ENCODE results near the gene ATP6V1B1. TPM values are rescaled to one million over a fixed set of nuclear protein-coding genes. Genes with fewer than 3 reads are reported as not detected.

Gene ATP6V1B1
- total RNA-seq, 1 donor from 2014 or later: 0.43 TPM

- intact Hi-C loops (cut with DNase I): no loop called here
- DNase-seq (no peak), ATAC-seq (ENCODE audit: poor library complexity) (no peak)
Observed at GRCh38 chr2:70959851-70960832, 24.4 kb downstream of the ATP6V1B1 start.

DNA sequence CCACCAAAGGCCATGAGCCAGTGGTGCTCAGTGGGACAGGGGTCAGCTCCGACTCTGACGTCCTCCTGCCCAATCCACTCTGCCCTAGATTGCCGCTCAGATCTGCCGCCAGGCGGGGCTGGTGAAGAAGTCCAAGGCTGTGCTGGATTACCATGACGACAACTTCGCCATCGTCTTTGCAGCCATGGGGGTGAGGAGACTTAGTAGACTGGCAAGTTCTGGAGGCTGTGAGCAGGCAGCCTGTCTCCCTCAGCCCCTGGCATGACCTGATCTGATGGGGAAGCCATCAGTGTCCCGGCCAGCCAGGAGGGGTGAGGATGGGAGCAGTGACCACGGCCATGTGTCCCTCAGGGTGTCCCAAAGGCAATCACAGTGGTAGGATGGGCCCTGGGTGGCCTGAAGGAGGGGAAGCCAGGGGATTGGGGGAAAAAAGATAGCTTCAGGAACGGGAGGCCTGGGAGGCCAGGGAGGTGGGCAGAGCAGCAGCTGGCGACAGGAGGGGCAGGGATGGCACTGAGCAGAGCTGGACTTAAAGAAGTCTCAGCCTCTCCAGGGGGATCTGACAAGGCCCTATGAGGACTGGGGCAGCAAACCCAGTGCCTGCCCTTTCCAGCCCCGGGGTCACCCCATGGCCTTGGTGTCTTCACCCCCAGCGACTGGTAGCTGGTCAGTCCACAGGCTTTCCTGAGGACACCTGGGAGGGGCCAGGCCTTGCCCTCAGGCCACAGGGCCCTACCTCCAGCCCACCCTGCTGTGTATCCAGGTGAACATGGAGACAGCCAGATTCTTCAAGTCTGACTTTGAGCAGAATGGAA, 25.3 kb downstream of the ATP6V1B1 start:
- DNase-seq (no peak), ATAC-seq (ENCODE audit: poor library complexity) (no peak)
- intact Hi-C loops (cut with DNase I): no loop called here

- intact Hi-C loops (cut with DNase I): no loop called here
- ATAC-seq (ENCODE audit: poor library complexity): no peak
- no peak for DNase-seq
Observed at GRCh38 chr2:70961648-70961994, 25.9 kb downstream of the ATP6V1B1 start.

- intact Hi-C loops (cut with DNase I): no loop called here
- no peak for ATAC-seq (ENCODE audit: poor library complexity)
- no peak for DNase-seq
Observed at GRCh38 chr2:70962211-70962884, 26.6 kb downstream of the ATP6V1B1 start.

- ATAC-seq (ENCODE audit: poor library complexity): no peak
- intact Hi-C loops (cut with DNase I): no loop called here
- no peak for DNase-seq
Observed at GRCh38 chr2:70962885-70963878, 27.5 kb downstream of the ATP6V1B1 start.

DNA sequence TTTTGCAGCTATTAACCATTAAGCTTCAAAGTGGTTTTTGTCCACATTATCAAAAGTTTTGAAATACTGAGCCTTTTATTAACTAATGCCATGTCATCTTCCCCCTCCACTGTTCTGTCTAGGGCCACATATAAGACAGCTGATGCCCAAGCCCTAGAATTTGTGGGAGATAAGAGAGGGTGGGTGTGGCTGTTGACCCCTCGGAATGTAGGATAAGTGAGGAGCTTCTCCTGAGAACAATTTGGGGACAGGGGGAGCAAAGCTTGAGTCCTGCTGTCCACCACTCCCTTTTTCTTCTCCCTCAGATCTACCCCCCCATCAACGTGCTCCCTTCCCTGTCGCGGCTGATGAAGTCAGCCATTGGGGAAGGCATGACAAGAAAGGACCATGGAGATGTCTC, 28.4 kb downstream of the ATP6V1B1 start:
- intact Hi-C loops (cut with DNase I): no loop called here
- no peak for DNase-seq
- no peak for ATAC-seq (ENCODE audit: poor library complexity)

GRCh38 chr2:70964596-70965386, 29.1 kb downstream of the ATP6V1B1 start:
- ATAC-seq (ENCODE audit: poor library complexity) (peak; percentile 84), DNase-seq (peak; percentile 83)
- intact Hi-C loops (cut with DNase I): no loop called here

GRCh38 chr2:70965506-70965905, 29.8 kb downstream of the ATP6V1B1 start:
- DNase-seq (no peak), ATAC-seq (ENCODE audit: poor library complexity) (no peak)
- intact Hi-C loops (cut with DNase I): no loop called here

DNA sequence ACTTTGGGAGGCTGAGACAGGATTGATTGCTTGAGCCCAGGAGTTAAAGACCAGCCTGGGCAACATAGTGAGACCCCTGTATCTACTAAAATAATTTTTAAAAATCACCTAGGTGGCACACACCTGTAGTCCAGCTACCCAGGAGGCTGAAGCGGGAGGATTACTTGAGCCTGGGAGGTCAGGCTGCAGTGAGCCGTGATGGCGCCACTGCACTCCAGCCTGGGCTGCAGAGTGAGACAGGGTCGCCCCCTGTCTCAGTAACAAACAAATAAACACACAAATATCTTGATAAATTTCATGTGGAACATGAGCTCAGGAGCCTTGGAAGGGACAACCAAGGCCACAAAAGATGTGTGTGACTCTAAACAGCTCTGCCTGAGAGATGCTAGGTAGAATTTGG, 31.0 kb downstream of the ATP6V1B1 start:
- no peak for ATAC-seq (ENCODE audit: poor library complexity)
- DNase-seq: no peak
- intact Hi-C loops (cut with DNase I): no loop called here

DNA sequence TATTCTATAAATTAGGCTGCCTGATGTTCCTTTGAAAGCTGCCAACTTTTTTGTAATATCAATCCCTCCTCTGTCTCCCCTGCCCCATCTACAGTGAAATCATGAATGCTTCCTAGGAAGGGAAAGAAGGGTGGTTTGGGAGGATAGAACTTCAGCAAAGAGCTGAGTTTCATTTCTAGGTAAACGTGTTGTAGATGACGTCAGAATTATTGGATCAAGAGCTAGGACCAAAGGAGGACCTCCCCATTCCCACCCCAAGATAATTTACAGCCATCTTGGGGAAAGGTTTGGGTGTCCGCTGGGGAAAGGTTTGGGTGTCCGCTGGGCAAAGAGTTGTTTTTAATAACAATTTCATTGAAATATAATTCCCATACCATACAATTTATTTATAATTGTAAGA, 31.5 kb downstream of the ATP6V1B1 start:
- DNase-seq (no peak), ATAC-seq (ENCODE audit: poor library complexity) (no peak)
- intact Hi-C loops (cut with DNase I): no loop called here

- ATAC-seq (ENCODE audit: poor library complexity): no peak
- intact Hi-C loops (cut with DNase I): no loop called here
- no peak for DNase-seq
Observed at GRCh38 chr2:70974592-70974991, 38.9 kb downstream of the ATP6V1B1 start.

DNA sequence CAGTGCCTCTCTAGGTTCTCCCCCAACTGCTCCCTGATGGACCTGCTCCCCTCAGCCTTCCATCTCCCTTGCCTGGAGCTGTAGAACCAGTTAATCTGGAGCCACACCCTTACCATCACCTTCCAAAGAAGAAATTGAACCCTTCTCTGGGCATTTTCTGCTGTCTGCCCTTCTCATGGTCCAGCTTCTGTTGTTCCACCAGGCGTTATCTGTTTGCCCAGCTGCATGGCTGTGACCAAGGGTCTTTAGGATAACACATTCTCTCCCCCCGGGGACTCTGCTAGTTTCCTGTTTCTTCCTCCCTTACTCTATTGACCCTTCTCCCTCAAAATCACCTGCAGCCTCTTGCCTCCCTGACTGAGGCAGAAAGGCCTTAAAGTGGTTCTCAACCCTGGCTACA, 39.5 kb downstream of the ATP6V1B1 start:
- no peak for DNase-seq
- intact Hi-C loops (cut with DNase I): no loop called here
- no peak for ATAC-seq (ENCODE audit: poor library complexity)

DNA sequence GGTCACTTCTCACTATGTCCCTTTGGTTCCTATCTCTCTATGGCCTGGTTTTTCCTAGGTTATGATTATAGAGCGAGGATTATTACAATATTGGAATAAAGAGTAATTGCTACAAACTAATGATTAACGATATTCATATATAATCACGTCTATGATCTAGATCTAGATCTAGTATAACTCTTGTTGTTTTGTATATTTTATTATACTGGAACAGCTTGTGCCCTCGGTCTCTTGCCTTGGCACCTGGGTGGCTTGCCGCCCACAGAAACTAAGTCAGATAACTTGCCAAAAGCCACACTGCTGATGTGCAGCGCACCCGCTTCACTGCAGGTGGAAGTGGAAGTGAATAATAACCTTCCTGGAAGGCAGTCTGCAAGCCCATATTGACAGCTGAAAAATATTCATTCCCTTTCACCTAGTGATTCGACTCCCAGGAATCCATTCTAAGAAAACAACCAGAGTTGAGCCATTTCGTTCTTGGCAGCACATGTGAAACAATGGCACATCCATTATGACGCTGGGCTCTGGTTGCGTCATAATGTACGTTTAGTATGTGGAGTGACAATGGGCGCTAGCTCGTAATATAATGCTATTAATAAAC, 42.0 kb downstream of the ATP6V1B1 start:
- ATAC-seq (ENCODE audit: poor library complexity) (no peak), DNase-seq (no peak)
- intact Hi-C loops (cut with DNase I): no loop called here

- DNase-seq (peak; percentile 75), ATAC-seq (ENCODE audit: poor library complexity) (peak; percentile 79)
- intact Hi-C loops (cut with DNase I): no loop called here
Observed at GRCh38 chr2:70978341-70979179, 42.9 kb downstream of the ATP6V1B1 start, which contains the start of gene ANKRD53. ANKRD53 (plus strand) TSS chr2:70978630; CDS start chr2:70978646, 16 bp downstream.

GRCh38 chr2:70979180-70979488, 43.4 kb downstream of the ATP6V1B1 start:
- intact Hi-C loops (cut with DNase I): no loop called here
- DNase-seq (no peak), ATAC-seq (ENCODE audit: poor library complexity) (no peak)

DNA sequence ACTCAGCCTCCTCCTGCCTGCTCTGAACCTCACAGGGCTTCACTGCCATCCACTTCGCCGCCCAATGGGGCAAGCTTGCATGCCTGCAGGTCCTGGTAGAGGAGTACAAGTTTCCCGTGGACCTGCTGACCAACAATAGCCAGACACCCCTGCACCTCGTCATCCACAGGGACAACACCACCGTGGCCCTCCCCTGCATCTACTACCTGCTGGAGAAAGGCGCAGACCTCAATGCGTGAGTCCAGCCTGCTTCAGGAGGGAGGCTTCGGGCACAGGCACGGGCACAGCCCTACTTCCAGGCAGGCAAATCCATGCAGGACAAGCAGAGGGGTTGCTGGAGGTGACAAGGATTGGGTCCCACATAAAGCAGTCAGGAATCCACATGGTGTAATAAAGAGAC, 43.9 kb downstream of the ATP6V1B1 start:
- ATAC-seq (ENCODE audit: poor library complexity): no peak
- no peak for DNase-seq
- intact Hi-C loops (cut with DNase I): no loop called here
